Suprapubic skin (tissue), 4 donors: ENCODE measurements around the gene SCUBE2.

Experiments used
- POLR2A ChIP-seq, 2 donors: fragments of 450-650 bp; IDR thresholded peaks; one replicate each; pipeline ENCODE4 v1.6.1; 2017; ENCODE audit warnings: antibody characterized with exemption in 2 of 2, mild to moderate bottlenecking in 2 of 2, moderate library complexity in 2 of 2
- POLR2AphosphoS5 ChIP-seq, 3 donors: sonication (generic); formaldehyde crosslinking; IDR thresholded peaks; one replicate each; pipeline ENCODE4 v1.6.1; 2017; ENCODE audit warnings: antibody characterized with exemption in 3 of 3

GRCh38 chr11:9004183-9004926, 87.0 kb downstream of the SCUBE2 start:
- TF ChIP-seq POLR2A (IDR thresholded peaks at IDR 0.05) (no peak), POLR2AphosphoS5 (IDR thresholded peaks at IDR 0.05) (no peak)
